NCI-H1436 treated with DMSO at 0.1 percent for 48 hours (cell line): ENCODE measurements around the gene KCNQ1OT1.

Experiments
- DNase-seq: peaks from one replicate; lab custom pipeline; 2025; lab: John Stamatoyannopoulos, UW

KCNQ1OT1 gene

DNA sequence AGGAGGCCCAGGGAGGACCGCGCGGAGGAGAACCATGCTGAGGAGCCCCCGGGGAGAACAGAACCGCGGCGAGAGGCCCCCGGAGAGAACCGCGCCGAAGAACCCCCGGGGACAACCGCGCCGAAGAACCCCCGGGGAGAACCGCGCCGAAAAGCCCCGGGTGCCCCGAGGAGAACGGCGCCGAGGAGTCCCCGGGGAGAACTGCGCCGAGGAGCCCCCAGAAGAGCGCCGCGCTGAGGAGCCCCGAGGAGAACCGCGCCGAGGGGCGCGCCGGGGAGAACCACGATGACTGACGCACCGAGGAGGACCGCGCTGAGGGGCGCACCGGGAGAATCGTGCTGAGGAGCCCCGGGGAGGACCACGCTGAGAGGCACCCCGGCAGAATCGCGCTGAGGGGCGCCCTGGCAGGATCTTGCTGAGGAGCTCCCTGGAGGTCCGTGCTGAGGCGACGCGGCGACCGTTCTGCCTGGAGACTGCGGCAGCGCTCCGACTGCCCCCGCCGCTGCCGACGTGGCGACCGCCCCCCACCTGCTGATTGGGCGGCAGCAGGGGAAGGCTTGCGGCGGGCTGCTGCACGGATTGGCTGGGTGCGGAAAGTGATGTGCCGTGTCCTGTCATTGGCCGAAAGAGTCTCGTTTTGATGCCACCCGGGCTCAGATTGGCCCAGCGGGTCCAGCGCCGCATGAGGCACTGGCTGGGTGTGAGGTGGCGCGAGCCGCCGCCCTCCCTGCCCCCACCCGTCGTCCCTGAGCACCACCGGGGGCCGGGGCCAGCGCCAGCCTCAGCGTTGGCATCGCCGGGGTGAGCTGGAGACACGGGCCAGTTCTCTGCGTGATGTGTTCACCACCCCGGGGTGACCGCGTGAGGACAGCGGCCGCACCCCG is at the start of gene KCNQ1OT1:
Gene KCNQ1OT1 (minus strand): TSS at position 464 of the 884 bp plus-strand sequence.
- peak; percentile 60 for DNase-seq

DNA sequence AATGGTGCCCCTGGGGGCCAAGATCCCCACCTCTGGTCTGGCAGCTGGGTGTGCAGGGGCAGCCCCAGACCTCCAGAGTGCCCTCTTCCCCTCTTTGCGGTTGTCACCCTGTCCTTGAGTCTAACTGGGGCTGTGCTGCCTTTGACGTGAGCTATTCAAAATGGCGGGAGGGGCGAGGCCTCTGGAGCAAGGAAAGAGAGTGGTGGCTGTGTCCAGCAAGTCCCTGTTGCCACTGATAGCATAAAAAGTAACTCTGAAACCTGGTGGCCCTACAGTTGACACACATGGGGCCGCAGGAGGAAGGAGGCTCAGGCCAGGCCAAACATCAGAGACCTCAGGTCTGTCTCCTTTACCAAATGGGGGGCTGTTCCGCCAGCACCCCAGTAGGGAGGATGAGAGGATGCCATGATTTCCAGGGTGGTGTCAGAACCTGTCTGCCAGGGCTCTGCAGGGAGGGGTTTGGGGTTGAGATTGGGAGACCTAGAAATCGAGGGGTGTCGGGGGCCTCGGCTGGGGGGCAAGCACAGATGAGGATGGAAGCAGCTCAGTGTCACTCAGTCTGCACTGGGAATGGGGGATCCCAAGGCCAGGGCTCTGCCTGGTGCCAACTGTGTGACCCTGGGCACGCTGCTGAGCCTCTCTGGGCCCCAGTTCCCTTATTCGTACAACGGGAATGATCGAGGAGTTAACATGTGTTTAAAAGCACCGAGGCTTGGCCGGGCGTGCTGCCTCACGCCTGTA is 49.2 kb upstream of the KCNQ1OT1 start:
- no peak for DNase-seq

DNA sequence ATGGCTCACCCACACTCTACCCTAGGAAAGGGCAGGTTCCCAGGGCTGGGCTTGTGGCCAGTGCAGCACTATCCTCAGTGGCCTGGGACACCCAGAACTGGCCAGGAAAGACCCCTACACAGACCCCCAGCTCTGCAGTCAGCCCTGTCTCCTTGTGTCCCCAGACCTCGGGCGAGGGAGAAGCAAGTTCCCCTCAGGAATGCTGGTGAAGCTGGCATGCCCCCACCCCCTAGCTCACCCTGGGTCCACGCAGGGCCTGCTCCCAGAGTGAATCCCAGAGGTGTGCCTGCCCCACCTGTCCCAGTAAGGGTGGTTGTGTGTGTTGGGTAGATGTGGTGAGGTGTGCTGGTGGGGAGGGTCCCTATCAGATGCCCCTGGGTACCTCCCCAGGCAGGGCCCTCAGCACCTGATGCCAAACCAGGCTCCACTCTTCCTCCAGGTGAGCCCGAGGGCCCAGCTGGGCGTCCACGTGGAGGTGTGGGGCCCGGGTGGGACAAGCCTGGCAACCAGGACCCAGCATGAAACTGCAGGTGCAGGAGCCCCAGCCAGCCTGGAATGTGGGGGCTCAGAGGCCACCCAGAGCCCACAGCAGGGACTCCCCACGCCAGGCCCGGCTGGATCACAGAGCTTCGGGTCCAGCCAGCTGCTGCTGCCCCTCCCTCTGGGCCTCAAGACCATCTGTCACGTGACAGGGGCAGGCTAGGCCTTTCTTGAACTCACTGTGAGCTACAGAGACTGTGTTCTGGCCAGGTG is 48.4 kb upstream of the KCNQ1OT1 start:
- no peak for DNase-seq

DNA sequence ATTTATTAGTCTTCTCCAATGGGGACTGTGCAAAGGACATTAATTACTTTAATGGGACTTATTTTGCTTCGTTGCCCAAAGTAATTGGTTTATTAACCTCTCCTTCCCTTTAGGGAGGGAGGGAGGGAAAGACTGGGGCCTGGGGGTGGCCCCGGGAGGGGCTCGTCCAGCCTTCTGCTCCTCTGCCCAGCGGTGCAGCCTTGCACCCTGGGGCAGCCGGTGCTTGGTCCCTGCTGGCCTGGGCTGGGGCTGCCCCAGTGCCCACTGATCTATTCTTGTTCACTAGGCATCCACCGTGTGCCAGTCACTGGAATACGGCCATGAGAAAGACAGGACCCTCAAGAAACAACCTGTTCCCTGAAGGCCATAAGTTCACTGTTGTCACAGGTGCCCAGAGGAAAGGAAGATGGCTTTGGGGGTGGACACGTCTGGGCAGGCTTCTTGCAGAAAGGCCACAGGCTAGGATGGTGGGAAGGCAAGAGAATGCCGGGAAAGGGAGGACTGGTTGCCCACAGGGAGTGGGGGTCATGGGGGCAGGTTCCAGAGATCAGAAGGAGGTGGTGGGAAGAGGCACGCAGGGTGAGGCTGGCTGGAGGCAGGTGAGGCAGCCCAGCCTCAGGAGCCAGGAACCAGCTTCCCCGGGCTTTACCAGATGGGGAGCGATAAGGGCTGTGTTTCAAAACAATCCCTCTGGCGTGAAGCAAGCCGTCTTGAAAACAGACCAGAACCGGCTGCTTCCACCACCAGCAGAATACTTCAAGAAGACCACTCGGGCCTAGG is 47.6 kb upstream of the KCNQ1OT1 start:
- no peak for DNase-seq

DNA sequence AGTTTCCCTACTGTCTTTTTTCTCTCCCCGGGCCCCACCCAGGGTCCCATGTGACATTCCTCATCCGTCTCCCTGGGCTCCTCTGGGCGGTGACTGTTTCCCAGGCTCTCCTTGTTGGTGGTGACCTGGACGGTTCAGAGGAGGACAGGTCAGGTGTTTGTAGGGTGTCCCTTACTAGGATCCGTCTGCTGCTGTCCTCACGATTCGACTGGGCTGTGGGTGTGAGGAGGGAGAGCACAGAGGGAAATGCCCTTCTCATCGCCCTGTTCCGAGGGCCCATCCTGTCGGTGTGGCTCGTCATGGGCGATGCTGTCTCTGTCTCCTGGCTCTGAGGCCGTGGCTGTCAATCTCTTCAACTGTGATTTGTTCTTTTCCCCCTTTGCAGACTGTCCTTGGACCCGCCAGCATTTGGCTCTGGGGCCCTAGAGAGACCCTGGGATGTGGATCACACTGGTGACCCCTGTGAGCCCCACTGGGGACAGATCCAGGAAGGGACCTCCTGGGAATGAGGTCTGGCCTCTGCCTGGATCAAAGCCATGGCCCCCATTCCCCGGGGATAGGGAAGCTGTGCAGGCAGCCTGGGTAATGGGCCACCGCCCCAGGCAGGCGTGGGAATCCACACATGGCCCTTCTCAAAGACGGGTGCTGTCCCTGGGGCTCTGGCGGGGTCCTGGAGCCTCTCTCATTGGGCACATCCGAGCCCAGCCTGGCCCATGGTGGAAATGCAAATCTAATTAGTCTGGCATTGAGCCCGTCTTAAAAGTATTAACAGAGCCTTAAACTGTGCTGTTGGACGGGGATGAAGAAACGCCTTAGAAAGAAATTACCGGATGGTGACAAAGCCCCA is 46.8 kb upstream of the KCNQ1OT1 start:
- no peak for DNase-seq

DNA sequence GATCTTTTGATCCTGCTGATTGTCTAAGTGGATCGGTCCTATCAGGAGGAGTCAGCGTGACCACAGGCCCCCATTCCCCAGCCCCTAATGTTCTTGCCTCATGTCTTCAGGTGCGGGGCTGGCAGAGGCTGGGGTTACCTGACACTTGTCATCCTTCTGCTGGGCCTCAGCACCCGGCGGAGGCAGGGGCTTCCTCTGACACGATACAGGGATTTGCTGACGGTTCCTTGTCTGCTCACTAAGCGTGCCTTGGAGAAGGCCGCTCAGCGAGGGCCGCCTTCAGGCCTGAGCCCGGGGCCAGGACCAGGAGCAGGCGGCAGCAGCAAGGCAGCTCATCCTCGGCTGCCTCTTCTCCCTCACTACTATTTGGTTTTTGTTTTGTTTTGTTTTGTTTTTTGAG is 45.7 kb upstream of the KCNQ1OT1 start:
- no peak for DNase-seq

DNA sequence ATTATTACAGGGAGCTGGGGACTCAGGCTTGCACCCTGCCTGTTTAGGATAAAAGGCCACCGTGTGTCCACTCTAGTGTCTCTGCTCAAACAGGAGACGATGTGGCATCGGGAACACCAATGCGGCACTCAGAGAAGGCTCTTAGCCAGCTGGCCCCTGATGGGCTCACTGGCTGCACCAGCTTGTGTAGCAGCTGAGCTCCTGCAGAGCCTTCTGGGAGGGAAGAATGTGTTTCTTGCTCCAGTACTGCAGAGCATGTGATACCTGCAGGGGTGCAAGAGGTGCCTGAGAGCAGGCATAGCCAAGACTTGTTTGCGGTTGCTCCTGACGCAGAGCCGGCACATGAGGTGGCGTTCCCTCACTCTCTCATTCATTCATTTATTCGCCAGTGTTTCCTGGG is 44.4 kb upstream of the KCNQ1OT1 start:
- DNase-seq, result no peak

DNA sequence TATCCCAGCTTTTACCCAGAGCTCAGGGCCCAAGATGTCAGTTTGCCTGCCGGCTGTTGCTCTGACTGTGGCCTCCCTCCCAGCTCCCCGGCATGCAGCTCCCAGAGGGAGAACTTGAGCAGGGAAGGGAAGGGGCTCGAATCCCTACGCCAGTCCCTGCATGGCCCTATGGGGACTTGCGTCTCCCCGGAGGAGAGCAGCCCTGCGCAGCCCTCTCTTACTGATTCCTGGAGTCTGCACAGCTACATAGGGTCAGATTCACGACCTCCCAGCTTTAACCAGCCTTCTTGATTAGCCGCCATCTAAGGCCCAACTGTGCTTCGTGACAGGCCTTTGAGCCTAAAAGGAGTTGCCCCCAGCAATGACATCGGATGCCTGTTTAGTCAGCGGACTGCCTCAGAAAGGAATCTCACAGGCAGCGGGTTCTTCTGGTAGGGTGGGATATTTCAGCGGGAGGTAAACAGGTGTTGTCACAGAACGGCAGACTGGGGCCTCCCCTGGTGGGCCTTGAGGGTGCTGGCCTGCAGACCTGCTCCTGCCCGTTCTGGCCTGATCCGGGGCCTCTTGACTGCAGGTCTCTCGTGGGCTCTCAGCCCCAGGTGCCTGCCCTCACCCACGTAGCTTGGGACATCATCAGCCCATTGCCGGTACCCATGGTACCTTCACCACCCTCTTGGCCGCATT is 43.8 kb upstream of the KCNQ1OT1 start:
- DNase-seq, result no peak

DNA sequence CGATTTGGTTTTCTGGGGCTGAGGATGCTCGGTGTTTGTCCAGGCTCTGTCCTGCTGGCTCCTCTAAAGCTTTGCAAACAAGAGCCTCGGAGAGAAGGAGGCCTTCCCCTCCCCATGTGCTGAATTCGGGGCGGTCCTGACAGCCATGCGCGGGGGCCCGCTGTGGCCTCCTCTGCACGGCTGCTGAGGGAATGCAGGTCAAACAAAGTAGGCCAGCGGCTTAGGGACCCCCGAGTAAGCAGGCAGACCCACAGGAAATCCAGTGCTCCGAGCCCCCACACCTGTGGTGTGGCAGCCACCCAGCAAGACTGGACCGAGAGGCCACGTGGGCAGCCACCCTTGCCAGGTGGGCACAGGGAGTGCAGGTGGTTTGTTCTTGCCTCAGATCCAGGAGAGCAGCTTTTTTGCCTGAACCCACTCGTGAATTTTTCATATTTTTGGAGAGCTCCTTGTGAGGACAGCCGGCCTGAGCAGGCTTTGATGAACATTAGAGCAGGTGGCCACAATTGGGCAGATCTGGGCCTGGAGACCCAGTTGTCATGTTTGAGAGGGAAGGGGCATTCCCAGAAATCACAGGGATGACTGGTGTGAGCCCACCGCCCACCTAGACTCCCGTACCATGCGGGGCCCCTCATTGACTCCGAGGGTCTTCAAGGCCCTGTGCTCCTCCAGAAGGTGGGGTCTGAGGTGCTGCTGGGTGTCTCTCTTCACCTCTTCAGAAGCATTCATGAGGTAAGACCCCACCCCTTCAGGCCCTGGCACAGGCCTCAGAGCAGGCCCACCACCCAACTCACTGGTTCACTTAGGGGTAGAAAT is 43.0 kb upstream of the KCNQ1OT1 start:
- no peak for DNase-seq

DNA sequence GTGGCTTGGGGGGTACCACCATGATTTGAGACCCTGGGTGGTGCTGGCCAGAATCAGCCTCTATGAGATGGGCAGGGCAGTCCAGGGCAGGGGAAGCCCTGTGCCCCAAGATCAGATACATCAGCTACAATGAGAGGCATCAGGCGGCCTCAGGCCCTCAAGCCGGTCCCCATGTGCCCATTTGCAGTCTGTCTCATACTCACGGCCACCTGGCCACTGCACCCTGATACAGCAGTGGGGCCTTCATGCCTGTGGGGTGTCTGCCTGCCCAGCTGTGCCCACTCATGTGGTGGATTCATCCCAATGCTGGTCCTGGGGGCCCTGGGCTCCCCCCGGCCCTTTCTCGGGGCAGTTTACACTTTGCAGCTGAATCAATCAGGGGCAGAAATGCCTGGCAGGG is 42.4 kb upstream of the KCNQ1OT1 start:
- no peak for DNase-seq

DNA sequence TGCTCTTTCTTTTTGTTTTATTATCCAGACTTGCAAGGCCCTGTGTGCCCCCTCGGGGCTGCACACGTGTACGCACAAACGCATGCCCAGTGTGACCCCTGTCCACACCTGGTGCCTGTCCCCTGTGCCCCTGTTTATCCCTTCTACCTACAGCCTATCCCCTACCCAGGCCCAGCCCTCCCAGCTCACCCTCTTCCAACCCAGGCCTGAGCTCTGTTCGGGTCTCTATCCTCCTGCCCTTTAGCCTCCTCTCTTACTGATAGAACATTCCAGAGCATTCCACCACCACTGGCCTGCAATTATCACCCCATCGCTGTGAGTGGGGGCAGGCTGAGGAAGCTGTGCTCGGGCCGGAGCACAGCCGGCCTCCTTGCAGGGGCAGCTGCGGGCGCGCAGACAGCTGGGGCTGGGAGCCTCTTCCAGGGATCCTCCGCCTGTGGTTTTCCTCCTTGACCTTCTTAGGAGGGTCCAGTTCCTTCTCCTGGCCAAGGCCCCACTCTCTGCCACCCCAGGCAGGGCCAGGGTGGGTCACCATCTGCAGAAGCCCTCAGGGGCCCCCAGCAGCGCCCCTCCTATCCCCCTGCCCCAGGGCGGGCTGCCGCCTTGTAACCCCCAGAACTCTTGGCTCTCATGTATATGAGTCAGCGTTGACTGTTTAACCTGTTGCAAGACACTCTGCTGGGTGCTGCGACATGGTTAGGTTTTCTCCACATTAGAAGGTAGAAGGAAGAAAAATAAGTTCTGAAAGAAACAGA is 41.8 kb upstream of the KCNQ1OT1 start:
- no peak for DNase-seq

DNA sequence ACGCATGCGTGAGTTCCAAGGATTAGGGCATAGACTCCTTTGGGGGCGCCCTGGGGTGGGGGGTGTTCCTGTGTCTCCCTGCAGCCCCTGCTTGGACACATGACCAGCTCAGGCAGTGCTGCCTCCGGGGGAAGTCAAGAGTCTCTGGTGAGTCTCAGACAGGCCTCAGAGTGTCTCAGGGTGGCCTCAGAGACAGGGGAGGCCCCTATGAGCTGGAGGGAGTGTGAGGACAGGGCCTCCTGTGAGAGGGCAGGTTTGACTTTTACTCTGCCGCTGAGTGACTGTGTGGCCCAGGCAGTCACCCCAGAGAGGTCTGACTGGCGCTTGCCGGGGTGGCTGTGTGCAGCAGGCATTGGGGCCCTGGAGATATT is 41.2 kb upstream of the KCNQ1OT1 start:
- DNase-seq, result no peak

DNA sequence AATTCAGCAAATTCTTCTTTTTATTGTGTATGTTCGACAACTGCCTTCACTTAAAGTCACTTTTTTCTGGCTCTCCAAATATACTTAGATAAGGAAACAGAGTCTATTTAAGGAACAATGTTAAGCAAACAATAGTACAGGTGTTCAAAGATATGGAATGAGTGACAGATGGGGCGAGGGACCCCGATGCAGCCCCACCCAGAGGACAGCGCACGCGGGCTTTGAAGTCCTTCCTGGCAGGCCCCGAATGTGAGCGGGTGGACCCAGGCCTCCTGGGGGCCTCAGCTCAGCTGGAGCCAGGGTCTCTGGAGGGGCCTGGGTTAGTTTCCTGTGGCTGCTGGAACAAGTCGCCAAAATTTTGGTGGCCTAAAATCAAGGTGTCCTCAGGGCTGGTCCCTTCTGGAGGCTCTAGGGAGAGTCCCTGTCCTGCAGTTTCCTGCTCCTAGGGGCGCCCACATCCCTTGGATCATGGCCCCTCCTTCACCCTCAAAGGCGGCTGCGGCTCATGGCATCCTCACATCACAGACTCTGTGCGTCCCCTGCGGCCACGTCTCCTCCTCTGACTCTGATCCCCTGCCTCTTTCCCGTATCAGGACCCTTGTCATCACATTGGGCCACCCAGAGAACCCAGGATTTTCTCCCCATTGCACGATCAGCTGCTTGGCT is 40.6 kb upstream of the KCNQ1OT1 start:
- no peak for DNase-seq

DNA sequence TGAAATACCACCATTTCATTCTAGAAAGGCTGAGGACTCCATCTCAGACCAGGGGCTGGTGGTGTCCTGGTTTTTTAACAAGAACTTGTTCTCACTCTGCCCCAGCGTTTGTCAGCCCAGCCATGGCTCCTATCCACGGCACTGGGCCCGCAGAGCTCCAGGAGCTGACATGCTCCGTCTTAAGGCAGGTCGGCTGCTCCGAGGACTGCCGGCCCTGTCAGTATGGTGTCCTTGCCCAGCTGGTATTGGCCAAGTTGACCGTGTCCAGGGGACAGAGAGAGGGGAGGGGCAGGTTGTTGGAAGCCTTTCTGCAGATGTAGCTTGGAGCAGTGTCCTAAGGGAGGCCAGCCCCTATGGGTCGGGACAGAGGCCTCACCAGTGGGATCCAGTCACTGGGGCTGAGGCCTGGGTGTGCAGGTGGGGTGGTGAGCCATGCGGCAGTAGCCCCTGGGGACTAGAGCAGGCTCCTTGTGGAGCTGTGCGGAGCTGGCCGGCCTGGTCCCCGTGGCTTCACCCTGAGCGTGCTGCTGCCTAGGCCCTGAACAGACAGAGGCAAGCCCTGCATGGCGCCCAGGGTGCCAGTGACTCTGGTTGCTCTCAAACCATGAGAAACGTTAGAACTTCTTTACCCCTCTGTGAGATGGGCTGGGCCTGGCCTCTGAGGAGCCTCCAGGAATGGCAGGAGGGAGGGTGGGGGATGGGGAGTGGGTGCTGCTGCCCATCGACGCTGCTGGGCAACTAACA is 39.9 kb upstream of the KCNQ1OT1 start:
- DNase-seq, result no peak

DNA sequence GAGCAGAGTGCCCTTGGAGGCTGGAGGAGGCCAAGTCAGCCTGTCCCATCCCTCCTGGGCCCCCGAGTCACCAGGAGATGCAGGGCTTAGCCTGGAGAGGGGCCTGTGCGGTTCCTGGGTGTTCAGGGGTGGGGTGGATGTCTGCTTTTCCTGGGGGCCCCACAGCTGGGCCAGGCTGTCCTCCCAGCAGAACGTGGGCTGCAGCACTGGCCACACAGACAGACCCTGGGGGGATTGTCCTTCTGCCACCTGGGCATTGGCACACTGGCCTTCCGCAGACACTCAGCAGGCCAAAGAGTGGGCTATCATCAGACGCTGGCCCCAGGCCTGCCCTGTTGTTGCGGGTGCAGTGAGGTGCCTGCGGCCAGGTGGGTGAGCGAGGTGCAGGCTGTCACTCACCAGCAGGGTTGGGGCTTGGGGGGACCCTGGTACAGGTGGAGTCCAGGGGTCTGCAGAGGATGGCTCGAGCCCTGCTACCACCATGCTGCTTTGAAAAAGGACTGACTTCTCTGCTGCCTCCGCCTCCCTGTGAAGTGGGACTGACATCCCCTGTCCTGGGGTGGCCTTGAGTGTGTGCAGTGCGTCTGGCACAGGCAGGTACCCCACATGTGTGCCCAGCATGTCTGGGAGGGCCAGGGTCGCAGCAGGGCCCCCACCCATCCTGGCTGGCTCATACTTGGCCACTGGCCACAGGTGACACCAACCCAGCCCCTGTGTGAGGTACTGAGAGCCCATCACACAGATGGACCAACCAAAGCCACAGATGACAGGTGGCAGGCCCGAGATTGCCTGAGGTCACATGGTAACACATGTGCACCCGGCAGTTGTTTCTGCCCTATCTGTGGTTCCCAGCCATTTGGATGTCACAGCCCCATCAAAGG is 39.0 kb upstream of the KCNQ1OT1 start:
- DNase-seq, result no peak

DNA sequence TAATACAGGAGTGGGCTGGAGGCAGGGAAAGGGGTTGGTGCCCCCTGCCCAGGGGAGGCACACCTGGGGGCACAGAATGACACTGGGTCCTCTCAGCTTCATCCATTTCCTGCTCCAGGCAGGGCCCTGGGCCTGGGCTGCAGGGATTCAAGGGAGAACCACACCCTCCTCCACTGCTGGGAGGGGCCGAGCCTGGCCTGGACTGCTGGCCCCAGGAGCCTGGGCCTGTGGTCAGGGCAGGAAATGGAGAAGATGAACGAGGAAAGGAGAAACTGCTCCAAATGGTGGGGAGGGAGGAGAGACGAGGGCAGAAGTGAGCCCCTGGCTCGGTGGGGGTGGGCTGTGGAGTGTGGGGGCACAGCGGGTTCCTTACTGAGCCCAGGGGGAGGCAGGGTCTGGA is 38.1 kb upstream of the KCNQ1OT1 start:
- DNase-seq, result no peak

DNA sequence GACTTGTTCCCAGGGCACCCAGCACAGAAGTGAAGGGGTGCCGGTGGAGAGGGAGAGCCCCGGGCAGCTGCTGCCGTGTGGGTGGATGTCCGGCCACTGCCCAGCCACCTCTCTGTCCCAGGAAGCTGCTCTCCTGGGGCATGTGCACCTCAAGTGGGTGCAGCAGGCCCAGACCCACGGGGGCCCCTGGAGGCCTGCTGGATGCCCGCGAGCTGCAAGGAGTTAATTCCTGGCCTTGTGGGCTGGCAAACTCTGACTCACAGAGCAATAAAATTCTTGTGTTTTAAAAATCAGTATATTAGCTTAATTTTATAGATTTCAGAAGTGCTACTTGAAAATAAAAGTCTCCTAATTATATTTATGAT is 37.4 kb upstream of the KCNQ1OT1 start:
- no peak for DNase-seq
